GM18861 (cell line): ENCODE results near the gene KLHL20.
"Not testable (repeated sequence)": the region's sequence is repeated elsewhere in the genome, so short reads cannot be mapped to it uniquely, and the experiment has no call there.

Source experiments
- ATAC-seq: cut with Tn5 transposase; IDR thresholded peaks from one replicate; pipeline ENCODE4 v1.9.1; 2021; ENCODE audit not compliant: unreplicated experiment

Gene KLHL20

DNA sequence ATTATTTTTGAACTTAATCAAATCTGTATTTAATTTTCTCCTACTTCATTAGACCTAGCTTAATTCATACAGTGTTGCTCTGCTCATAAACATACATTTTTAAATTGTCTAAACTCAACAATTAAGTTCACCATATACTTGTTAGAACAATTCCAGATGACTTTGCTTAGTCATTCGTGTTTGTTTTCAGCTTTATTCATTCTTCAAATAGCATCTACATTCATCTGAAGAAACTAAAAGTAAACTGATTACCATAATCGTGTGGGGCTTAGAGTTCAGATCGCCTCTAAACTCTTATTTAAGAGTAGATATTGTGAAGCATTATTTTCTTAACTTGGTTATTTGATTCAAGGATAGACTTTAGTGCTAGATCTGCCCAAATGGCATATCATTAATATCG is 34.4 kb downstream of the KLHL20 start:
- ATAC-seq, result no peak

DNA sequence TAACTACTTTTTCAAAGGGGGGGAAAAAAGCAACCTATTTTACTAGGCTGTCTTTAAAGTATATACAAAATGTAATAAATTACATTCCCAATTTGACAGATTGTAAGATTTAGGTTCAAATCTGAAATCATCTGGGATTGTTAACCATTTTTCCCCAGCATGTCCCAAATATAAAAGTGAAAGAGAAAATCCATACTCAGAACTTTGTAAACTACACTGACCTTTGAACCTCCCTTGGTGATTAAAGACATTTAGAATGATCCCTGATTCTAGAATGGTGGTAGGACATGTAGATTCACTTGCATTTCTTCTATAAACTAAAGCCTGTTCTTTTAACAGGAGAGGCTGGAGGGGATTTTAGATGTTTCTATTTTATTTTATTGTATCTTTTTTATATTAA is 39.0 kb downstream of the KLHL20 start:
- ATAC-seq, result no peak

DNA sequence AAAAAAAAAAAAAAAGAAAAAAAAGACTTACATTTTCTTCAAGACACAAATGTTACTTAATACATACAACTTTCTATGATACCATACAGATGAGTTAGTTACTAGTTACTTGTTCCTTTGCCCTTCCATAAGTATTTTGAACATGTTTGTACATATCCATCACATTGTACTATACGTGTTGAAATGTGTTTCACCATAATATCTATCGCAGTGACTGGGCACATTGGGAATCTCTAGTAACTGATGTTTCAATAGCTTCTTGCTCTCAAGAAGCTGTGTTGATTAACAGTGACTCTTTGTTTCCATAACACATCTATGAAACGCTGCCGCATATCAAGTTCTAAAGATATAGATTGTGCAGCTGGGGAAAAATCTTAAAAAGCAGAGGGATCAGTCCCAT is 42.9 kb downstream of the KLHL20 start:
- ATAC-seq, result no peak

DNA sequence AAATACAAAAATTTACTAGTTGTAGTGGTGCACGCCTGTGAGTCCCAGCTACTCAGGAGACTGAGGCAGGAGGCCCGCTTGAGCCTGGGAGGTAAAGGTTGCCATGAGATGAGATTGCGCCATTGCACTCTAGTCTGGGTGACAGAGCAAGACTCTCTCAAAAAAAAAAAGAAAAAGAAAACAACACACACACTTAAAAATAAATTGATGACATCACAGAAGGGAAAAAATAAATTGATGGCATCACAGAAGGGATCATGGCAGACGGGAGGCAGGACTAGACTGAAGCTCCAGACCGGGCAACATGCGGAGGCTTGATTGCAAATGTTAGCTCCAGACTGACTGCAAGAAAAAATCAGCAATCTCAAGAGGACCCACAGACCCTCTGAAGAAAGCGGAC is 43.3 kb downstream of the KLHL20 start:
- ATAC-seq, result no peak

DNA sequence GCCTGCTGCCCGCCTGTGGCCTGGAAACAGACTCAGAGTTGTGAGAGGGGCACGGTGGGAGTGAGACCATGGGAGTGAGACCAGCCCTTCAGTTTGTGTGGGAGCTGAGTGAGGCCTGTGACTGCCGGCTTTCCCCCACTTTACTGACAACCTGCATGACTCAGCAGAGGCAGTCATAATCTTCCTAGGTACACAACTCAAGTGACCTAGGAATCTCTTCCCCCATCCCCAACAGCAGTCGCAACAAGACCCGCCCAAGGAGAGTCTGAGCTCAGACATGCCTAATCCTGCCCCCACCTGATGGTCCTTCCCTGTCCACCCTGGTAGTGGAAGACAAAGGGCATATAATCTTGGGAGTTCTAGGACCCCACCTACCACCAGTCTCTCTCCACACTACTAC is 44.2 kb downstream of the KLHL20 start:
- ATAC-seq, result no peak

DNA sequence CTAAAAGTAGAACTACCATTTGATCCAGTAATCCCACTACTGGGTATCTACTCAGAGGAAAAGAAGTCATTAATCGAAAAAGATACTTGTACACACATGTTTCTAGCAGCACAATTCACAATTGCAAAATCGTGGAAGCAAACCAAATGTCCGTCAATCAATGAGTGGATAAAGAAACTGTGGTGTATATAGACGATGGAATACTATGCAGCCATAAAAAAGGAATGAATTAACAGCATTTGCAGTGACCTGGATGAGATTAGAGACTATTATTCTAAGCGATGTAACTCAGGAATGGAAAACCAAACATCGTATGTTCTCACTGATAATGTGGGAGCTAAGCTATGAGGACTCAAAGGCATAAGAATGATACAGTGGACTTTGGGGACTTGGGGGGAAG is 49.5 kb downstream of the KLHL20 start:
- not testable (repeated sequence) for ATAC-seq

DNA sequence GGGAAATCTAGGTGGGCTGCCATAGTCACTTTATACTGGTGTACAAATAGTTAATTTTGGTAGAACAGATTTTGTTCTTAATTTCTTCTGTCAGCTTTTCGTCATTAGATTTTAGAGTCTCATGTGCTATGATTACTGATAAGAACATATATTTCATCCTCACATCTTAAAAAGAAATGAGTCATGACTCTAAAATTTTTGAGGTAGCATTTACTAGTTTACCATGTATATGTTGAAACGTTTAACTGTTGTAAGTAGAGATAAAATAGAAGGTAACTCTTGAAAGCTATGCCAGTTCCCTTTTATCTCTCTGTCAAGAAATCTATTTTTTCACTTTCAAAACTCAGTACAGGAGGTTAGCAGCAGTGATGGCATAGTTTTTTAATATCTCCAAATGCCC is 53.4 kb downstream of the KLHL20 start:
- ATAC-seq, result no peak

DNA sequence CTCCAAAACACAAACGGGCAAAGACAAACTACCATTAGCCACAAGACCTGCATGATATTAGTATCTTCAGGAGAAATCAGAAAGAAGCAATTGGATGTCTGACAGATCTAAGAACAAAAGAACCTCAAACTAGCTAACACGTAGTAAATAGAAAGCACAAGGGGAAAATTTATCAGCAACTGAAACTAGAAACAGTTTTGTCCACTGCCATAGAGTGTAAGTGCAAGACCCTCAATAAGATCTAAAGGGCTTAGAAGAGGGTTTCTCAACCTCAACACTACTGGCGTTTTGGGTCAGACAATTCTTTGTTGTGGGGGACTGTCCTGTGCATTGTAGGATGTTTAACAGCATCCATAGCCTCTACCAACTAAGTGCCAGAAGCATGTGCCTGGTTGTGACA is 54.0 kb downstream of the KLHL20 start:
- ATAC-seq, result no peak

DNA sequence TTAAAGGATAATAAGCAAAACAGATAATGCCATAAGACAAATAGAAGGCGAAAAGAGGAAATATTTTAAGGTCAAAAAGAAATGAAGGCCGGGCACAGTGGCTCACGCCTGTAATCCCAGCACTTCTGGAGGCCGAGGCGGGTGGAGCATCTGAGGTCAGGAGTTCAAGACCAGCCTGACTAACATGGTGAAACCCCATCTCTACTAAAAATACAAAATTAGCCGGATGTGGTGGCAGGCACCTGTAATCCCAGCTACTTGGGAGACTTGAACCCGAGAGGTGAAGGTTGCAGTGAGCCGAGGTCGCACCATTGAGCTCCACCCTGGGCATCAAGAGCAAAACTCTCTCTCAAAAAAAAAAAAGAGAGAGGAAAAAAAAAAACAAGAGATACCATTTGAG is 55.5 kb downstream of the KLHL20 start:
- not testable (repeated sequence) for ATAC-seq

DNA sequence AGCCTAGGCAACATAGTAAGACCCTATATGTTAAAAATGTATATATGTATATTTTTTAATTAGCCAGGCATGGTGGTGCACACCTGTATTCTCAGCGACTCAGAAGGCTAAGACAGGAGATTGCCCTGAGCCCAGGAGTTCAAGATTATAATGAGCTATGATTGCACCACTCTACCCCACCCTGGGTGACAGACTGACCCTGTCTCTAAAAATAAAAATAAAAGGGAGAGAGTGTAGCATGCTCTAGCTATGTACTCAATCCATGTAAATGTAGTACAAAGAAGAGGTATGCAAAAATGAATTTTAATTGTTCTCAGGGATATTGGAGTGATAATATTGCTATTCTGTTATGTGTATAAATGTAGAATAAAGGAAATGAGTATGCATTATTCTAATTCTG is 56.8 kb downstream of the KLHL20 start:
- ATAC-seq, result no peak

DNA sequence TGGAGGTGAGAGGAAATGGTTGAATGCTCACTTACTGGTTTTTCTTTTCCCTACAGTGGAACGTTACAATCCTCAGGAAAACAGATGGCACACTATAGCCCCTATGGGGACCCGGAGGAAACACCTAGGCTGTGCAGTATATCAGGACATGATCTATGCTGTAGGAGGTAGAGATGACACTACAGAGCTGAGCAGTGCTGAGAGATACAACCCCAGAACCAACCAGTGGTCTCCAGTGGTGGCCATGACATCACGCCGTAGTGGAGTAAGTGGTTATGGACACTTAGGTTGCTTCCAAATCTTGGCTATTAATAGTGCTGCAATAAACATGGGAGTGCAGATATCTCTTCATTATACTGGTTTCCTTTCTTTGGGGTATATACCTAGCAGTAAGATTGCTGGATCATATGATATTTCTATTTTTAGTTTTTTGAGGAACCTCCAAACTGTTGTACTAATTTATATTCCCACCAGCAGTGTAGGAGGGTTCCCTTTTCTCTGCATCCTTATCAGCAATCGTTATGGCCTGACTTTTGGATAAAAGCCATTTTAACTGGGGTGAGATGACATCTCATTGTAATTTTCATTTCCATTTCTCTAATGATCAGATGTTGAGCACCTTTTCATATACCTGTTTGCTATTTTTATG is 60.9 kb downstream of the KLHL20 start:
- ATAC-seq, result no peak

DNA sequence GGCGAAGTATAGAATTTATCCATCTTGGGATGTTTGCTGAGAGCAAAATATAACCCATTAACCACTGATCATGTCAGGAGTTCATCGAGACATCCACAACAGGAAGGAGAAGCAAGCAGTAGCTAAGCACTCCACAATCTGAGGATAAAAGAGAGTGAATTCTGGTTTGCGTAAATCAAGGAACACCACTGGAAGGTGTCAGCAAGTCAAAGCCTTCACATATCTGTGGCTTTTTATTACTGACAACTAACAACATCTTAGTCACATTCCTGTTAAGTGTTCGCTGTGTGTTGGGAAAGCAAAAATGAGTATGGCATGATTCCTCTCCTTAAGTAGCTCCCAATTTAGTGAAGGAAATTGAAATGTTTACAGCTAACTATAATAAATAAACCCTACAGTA is 65.2 kb downstream of the KLHL20 start:
- ATAC-seq, result no peak

DNA sequence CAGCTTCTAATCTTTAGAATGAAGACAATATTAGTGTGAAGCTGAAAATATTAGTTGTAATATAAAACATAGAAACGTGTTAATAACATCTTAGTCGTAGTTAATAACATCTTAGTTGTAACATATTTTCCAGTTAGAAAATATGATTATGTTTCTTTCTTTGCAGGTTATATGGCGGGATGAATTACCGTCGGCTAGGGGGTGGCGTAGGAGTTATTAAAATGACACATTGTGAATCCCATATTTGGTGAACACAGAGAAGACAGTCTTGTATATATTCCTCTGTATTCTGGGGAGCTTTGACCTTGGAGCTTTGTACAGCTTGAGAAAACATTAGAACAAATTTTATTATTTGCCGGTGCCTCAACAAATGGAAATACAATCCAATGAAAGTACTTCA is 70.2 kb downstream of the KLHL20 start:
- no peak for ATAC-seq

DNA sequence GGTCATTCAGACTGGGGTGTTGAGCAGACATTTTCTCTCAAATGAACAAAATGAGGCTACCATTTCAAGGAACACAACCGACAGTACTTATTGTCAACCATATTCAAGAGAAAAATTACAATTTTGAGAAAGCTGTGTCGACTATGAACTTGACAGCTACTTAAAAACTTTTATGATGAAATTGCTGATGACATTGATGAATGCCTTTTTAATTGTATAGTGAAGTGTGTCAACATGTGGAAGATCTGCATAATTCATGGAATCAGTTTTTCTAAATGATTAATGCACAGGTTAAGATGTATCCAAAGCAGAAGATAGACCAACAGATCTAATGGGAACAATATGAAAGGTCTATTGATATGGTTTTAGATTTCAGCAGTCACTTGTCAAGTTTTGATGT is 75.1 kb downstream of the KLHL20 start:
- no peak for ATAC-seq

DNA sequence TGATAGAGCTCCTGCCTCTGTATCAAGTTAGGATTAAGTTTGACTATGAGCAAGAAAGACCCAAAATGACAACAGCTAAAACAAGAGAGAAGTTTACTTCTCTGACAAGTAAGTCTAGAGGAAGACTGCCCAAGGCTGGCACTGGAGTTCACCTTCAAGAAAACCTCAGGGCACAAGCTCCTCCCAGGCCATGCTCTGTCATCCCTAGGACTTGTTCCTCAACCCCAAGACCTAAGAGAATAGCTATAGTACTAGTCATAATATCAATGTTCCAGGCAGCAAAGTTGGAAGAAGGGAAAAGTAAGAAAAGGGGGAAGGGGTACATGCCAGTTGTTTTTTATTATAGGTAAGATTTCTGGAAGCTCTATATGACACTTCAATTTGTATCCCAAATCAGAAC is 83.3 kb downstream of the KLHL20 start:
- no peak for ATAC-seq

DNA sequence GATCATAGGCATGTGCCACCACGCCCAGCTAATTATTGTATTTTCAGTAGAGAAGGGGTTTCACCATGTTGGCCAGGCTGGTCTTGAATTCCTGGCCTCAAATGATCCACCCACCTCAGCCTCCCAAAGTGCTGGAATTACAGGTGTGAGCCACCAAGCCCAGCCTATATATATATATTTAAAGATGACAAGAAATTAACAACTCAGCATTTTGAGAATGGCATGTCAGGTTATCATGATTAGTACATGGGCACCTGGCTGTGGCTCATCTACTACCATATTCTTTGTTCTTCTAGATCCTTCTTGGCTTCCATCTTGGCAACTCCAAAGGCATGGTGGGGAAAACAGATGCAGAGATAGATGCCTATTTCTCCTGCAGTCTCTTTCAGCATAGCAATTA is 85.2 kb downstream of the KLHL20 start:
- ATAC-seq, result not testable (repeated sequence)

DNA sequence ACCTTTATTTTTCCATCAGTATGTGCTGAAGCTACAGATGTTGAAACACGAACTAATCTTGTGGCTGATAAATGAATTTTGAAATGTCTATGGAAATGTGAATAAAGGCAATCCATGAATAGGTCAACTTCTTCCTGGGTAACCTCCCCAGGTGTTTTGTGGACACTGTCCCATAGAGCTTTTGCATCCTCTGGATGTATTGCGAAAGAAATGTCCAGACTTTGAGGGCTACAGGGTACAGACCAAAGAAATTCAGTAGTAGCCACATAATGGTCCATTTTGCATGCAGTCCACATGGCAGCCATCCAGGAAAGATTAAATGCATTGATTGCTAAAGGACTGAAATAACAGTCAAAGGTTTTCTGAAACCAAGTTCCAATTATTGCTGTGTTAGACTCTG is 88.2 kb downstream of the KLHL20 start:
- ATAC-seq, result no peak

DNA sequence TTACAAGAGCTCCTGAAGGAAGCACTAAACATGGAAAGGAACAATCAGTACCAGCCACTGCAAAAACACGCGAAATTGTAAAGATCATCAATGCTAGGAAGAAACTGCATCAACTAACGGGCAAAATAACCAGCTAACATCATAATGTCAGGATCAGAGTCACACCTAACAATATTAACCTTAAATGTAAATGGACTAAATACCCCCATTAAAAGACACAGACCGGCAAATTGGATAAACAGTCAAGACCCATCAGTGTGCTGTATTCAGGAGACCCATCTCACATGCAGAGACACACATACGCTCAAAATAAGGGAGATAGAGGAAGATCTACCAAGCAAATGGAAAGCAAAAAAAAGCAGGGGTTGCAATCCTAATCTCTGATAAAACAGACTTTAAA is 98.9 kb downstream of the KLHL20 start:
- ATAC-seq, result not testable (repeated sequence)

DNA sequence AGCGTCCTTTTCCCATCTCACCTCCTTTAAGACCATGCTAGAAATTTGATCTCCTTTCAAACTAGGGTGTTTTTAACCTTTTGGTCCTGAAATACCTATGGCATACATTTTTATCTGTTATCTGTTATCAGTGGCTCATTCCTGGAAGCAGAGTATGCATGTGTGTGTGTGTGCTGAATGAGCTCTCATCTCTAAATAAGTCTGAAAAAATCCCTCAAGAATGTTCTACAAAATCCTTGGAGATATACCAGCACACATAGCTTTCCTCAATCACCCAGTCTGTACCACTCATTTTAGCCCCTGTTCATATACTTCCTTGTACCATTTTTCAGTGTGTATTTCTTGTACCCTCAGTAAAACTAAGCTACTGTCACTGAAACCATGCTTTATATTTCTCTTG is 103.7 kb downstream of the KLHL20 start:
- ATAC-seq, result no peak

DNA sequence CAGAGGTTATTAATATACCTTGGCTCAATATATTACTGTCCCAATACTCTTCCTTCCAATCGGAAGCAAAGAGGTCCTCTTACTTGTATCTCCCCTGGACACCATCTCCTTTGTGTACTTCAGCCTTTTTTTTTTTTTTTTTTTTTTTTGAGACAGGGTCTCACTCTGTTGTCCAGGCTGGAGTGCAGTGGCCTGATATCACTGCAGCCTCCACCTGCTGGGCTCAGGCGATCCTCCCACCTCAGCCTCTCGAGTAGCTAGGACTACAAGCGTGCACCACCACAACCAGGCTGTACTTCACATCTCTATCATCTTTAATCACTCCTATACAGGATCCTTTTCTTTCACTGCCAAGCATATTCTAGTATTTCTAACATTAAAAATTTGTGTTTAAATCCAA is 106.9 kb downstream of the KLHL20 start:
- no peak for ATAC-seq

DNA sequence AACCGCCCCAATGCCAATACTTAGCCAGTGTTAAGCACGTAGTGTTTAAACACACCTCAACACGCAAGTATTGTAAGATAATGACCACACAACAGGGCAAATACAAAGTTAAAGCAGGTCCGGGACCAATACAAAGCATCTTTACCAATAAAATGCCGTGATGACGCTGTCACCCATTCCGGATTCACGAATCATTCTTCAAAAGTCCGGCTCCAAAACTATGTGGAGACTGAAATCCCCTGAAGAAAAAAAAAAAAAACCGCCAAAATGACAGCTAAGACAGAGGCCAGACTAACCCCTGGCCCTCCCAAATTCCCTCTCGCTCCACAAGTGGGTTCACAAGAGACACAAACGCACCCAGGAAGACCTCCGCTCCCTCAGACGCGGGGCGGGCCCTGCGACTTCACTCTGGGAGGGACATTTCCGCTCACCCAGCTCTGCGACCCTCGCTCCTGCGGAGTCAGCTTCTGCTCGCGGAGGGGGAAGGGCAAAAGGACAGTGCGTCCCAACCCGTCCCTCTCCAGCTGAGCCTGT is 109.1 kb downstream of the KLHL20 start:
- ATAC-seq, result peak; percentile 23

DNA sequence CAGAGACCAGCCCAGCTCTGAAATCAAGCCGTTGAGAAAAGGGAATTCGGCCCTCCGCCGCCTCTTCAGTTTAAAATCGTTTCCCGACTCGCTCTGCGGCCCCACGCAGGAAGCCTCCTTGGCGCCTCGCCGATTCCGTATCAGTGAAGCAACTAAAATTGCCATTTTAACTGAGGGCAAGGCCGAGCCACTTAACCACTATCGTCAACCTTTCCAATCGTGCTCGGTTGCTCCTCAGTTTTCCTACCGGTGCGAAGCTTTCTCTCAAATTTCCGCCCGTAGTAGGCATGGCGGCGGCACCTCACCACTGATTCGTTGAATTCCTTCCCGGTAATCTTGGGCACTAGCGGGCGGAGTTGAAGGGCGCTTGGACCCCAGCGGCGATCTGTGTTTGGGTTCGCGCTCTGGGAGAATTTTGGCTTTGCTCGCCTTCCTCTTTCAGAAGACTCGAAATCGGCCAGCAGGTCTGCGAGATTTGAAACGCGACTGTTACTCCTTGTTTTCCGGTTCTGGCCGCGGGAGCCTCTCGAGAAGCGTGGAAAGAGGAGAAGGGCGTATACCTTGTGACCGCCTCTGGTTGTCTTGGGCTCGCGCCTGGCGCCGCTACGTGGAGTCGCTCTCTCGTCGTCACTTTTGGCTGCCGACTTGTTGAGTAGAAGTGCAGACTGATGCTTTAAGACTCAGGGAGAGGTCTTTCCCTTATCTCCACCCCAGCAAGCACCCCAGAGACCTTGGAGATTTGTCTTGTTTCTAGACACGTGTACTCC is 109.7 kb downstream of the KLHL20 start, which contains the start of the genes CENPL and DARS2:
Gene CENPL, minus strand, starts transcription at position 569 of the 767 bp plus-strand sequence. CDS start 13,584 bp downstream, outside the sequence.
Gene DARS2, plus strand, starts transcription at position 359 of the 767 bp plus-strand sequence. CDS start 557 bp downstream, outside the sequence.
- peak; percentile 80 for ATAC-seq
